ENCODE data around the gene LIN54. TPM values are rescaled to one million over a fixed set of nuclear protein-coding genes. Genes with fewer than 3 reads are reported as not detected.
A peak's percentile ranks its signal among the peaks of the same experiment; 100 is the strongest.
"Not testable (repeated sequence)": the region's sequence is repeated elsewhere in the genome, so short reads cannot be mapped to it uniquely, and the experiment has no call there.

The LIN54 gene
- total RNA-seq, 1 donor from 2014 or later, result 28.0 TPM

GRCh38 chr4:83003044-83003791 lies 7.4 kb downstream of the LIN54 start:
- H3K9me3 Mint-ChIP-seq; H3K27me3 Mint-ChIP-seq (ENCODE audit: low read depth); H3K27ac Mint-ChIP-seq; H3K4me3 Mint-ChIP-seq (ENCODE audit: low read depth); intact Hi-C loops (cut with micrococcal nuclease); DNase-seq (ENCODE audit: low spot score): not testable (repeated sequence)
- Mint-ChIP-seq H3K4me1 (ENCODE audit: low read depth) (peaks cover 21% of the 10 kb centered on the region), H3K36me3 (ENCODE audit: low read depth) (peaks cover 20% of the 10 kb centered on the region)

- DNase-seq (ENCODE audit: low spot score), result no peak
- Mint-ChIP-seq H3K9me3 (no peaks in the 10 kb centered on the region), H3K4me3 (ENCODE audit: low read depth) (no peak overlapping the region), H3K27ac (no peak overlapping the region), H3K36me3 (ENCODE audit: low read depth) (peaks cover 20% of the 10 kb centered on the region), H3K4me1 (ENCODE audit: low read depth) (peaks cover 14% of the 10 kb centered on the region), H3K27me3 (ENCODE audit: low read depth) (no peaks in the 10 kb centered on the region)
- intact Hi-C loops (cut with micrococcal nuclease), result no loop called here
Measured at GRCh38 chr4:83002329-83002728, 8.3 kb downstream of the LIN54 start.

GRCh38 chr4:82998898-82999297 lies 11.7 kb downstream of the LIN54 start:
- DNase-seq (ENCODE audit: low spot score), result no peak
- Mint-ChIP-seq H3K27ac (peak overlapping the region; percentile 49), H3K9me3 (no peaks in the 10 kb centered on the region), H3K4me1 (ENCODE audit: low read depth) (peaks cover 10% of the 10 kb centered on the region), H3K36me3 (ENCODE audit: low read depth) (peaks cover 21% of the 10 kb centered on the region), H3K4me3 (ENCODE audit: low read depth) (no peak overlapping the region), H3K27me3 (ENCODE audit: low read depth) (no peaks in the 10 kb centered on the region)
- intact Hi-C loops (cut with micrococcal nuclease), result no loop called here

GRCh38 chr4:82994834-82995233 lies 15.8 kb downstream of the LIN54 start:
- Mint-ChIP-seq H3K9me3 (no peaks in the 10 kb centered on the region), H3K4me1 (ENCODE audit: low read depth) (peaks cover 16% of the 10 kb centered on the region), H3K4me3 (ENCODE audit: low read depth) (no peak overlapping the region), H3K36me3 (ENCODE audit: low read depth) (peaks cover 16% of the 10 kb centered on the region), H3K27me3 (ENCODE audit: low read depth) (no peaks in the 10 kb centered on the region), H3K27ac (no peak overlapping the region)
- no peak for DNase-seq (ENCODE audit: low spot score)
- intact Hi-C loops (cut with micrococcal nuclease), result no loop called here

- Mint-ChIP-seq H3K36me3 (ENCODE audit: low read depth) (peaks cover 26% of the 10 kb centered on the region), H3K27me3 (ENCODE audit: low read depth) (no peaks in the 10 kb centered on the region), H3K4me1 (ENCODE audit: low read depth) (peaks cover 22% of the 10 kb centered on the region), H3K9me3 (no peaks in the 10 kb centered on the region), H3K27ac (peak overlapping the region; percentile 54), H3K4me3 (ENCODE audit: low read depth) (peak overlapping the region; percentile 60)
- no peak for DNase-seq (ENCODE audit: low spot score)
- intact Hi-C loops (cut with micrococcal nuclease), result loop anchor here (2.0 kb wide), 1 partner anchor 21 kb away; the partner anchor contains the start of gene LIN54
Measured at GRCh38 chr4:82989575-82990429, 20.8 kb downstream of the LIN54 start.

- H3K4me1 Mint-ChIP-seq (ENCODE audit: low read depth), result peaks cover 29% of the 10 kb centered on the region
- intact Hi-C loops (cut with micrococcal nuclease), result loop anchor here (2.0 kb wide), 1 partner anchor 22 kb away; the partner anchor contains the start of gene LIN54
- H3K27me3 Mint-ChIP-seq (ENCODE audit: low read depth), result no peaks in the 10 kb centered on the region
- H3K27ac Mint-ChIP-seq, result no peak overlapping the region
- DNase-seq (ENCODE audit: low spot score), result no peak
- no peaks in the 10 kb centered on the region for H3K9me3 Mint-ChIP-seq
- H3K36me3 Mint-ChIP-seq (ENCODE audit: low read depth), result peaks cover 35% of the 10 kb centered on the region
- H3K4me3 Mint-ChIP-seq (ENCODE audit: low read depth), result no peak overlapping the region
Measured at GRCh38 chr4:82988323-82988832, 22.2 kb downstream of the LIN54 start.

GRCh38 chr4:82987519-82987918 lies 23.1 kb downstream of the LIN54 start:
- Mint-ChIP-seq H3K36me3 (ENCODE audit: low read depth) (peaks cover 44% of the 10 kb centered on the region), H3K4me1 (ENCODE audit: low read depth) (peaks cover 30% of the 10 kb centered on the region)
- DNase-seq (ENCODE audit: low spot score); H3K9me3 Mint-ChIP-seq; H3K27ac Mint-ChIP-seq; H3K27me3 Mint-ChIP-seq (ENCODE audit: low read depth); intact Hi-C loops (cut with micrococcal nuclease); H3K4me3 Mint-ChIP-seq (ENCODE audit: low read depth): not testable (repeated sequence)

- Mint-ChIP-seq H3K27me3 (ENCODE audit: low read depth) (no peaks in the 10 kb centered on the region), H3K9me3 (no peaks in the 10 kb centered on the region), H3K4me3 (ENCODE audit: low read depth) (no peak overlapping the region), H3K27ac (peak overlapping the region; percentile 72), H3K4me1 (ENCODE audit: low read depth) (peaks cover 17% of the 10 kb centered on the region), H3K36me3 (ENCODE audit: low read depth) (peaks cover 48% of the 10 kb centered on the region)
- intact Hi-C loops (cut with micrococcal nuclease), result no loop called here
- DNase-seq (ENCODE audit: low spot score), result no peak
Measured at GRCh38 chr4:82984459-82984858, 26.2 kb downstream of the LIN54 start.

- no peak for DNase-seq (ENCODE audit: low spot score)
- Mint-ChIP-seq H3K9me3 (no peaks in the 10 kb centered on the region), H3K4me1 (ENCODE audit: low read depth) (peaks cover 12% of the 10 kb centered on the region), H3K36me3 (ENCODE audit: low read depth) (peaks cover 44% of the 10 kb centered on the region), H3K4me3 (ENCODE audit: low read depth) (no peak overlapping the region), H3K27ac (no peak overlapping the region), H3K27me3 (ENCODE audit: low read depth) (no peaks in the 10 kb centered on the region)
- intact Hi-C loops (cut with micrococcal nuclease), result no loop called here
Measured at GRCh38 chr4:82983444-82983843, 27.2 kb downstream of the LIN54 start.

- intact Hi-C loops (cut with micrococcal nuclease), result no loop called here
- Mint-ChIP-seq H3K27ac (no peak overlapping the region), H3K27me3 (ENCODE audit: low read depth) (no peaks in the 10 kb centered on the region), H3K4me3 (ENCODE audit: low read depth) (no peak overlapping the region), H3K36me3 (ENCODE audit: low read depth) (peaks cover 50% of the 10 kb centered on the region), H3K4me1 (ENCODE audit: low read depth) (peaks cover 12% of the 10 kb centered on the region), H3K9me3 (no peaks in the 10 kb centered on the region)
- no peak for DNase-seq (ENCODE audit: low spot score)
Measured at GRCh38 chr4:82981138-82981537, 29.5 kb downstream of the LIN54 start.

- DNase-seq (ENCODE audit: low spot score), result no peak
- intact Hi-C loops (cut with micrococcal nuclease), result no loop called here
- Mint-ChIP-seq H3K4me1 (ENCODE audit: low read depth) (peaks cover 6% of the 10 kb centered on the region), H3K9me3 (no peaks in the 10 kb centered on the region), H3K27me3 (ENCODE audit: low read depth) (no peaks in the 10 kb centered on the region), H3K27ac (no peak overlapping the region), H3K36me3 (ENCODE audit: low read depth) (peaks cover 50% of the 10 kb centered on the region), H3K4me3 (ENCODE audit: low read depth) (no peak overlapping the region)
Measured at GRCh38 chr4:82975792-82976191, 34.8 kb downstream of the LIN54 start.

GRCh38 chr4:82969414-82969813 lies 41.2 kb downstream of the LIN54 start:
- Mint-ChIP-seq H3K27ac (no peak overlapping the region), H3K9me3 (no peaks in the 10 kb centered on the region), H3K4me3 (ENCODE audit: low read depth) (no peak overlapping the region), H3K4me1 (ENCODE audit: low read depth) (peaks cover 6% of the 10 kb centered on the region), H3K36me3 (ENCODE audit: low read depth) (peaks cover 71% of the 10 kb centered on the region), H3K27me3 (ENCODE audit: low read depth) (no peaks in the 10 kb centered on the region)
- DNase-seq (ENCODE audit: low spot score), result no peak
- intact Hi-C loops (cut with micrococcal nuclease), result no loop called here

- Mint-ChIP-seq H3K36me3 (ENCODE audit: low read depth) (peaks cover 73% of the 10 kb centered on the region), H3K4me1 (ENCODE audit: low read depth) (peaks cover 6% of the 10 kb centered on the region), H3K9me3 (no peaks in the 10 kb centered on the region), H3K27ac (peak overlapping the region; percentile 9), H3K27me3 (ENCODE audit: low read depth) (no peaks in the 10 kb centered on the region), H3K4me3 (ENCODE audit: low read depth) (no peak overlapping the region)
- no peak for DNase-seq (ENCODE audit: low spot score)
- intact Hi-C loops (cut with micrococcal nuclease), result no loop called here
Measured at GRCh38 chr4:82968972-82969371, 41.7 kb downstream of the LIN54 start.
